HepG2 (cell line): ENCODE measurements around the gene ROMO1. TPM values are rescaled to one million over a fixed set of nuclear protein-coding genes. Genes with fewer than 3 reads are reported as not detected.

Experiments used
- BCL6 ChIP-seq: IDR thresholded peaks from 2 replicates; pipeline ENCODE4 v1.6.1; 2016; ENCODE audit warnings: missing genetic modification reagents, missing compliant biosample characterization
- CBX5 ChIP-seq: sonication (generic); formaldehyde crosslinking; IDR thresholded peaks from 2 replicates; pipeline ENCODE4 v1.4.0; 2020; ENCODE audit warnings: missing genetic modification reagents, borderline replicate concordance
- EHMT2 ChIP-seq: fragments of 200-600 bp; sonication (generic); IDR thresholded peaks from 2 replicates; pipeline ENCODE4 v1.7.0; 2017; ENCODE audit warnings: antibody characterized with exemption, low read depth, low read length, borderline replicate concordance
- ETS1 ChIP-seq: sonication (generic); formaldehyde crosslinking; IDR thresholded peaks from 2 replicates; pipeline ENCODE4 v1.4.0; 2020; ENCODE audit warnings: missing genetic modification reagents
- FOXA1 ChIP-seq, 2 experiments: fragments of 450-650 bp in 1 of 2; sonication (generic) in 1 of 2; formaldehyde crosslinking in 1 of 2; IDR thresholded peaks; 2 replicates each; pipeline versions ENCODE4 v1.4.0 to v1.6.1; 2016 to 2020; ENCODE audit warnings: missing genetic modification reagents in 1 of 2
- HNF1B ChIP-seq: sonication (generic); formaldehyde crosslinking; IDR thresholded peaks from 2 replicates; pipeline ENCODE4 v1.5.1; 2020; ENCODE audit warnings: mild to moderate bottlenecking, moderate library complexity, missing genetic modification reagents
- HOXA3 ChIP-seq: sonication (generic); formaldehyde crosslinking; IDR thresholded peaks from 2 replicates; pipeline ENCODE4 v1.5.0; 2020; ENCODE audit warnings: missing genetic modification reagents
- NR2C2 ChIP-seq: sonication (generic); formaldehyde crosslinking; IDR thresholded peaks from 2 replicates; pipeline ENCODE4 v1.4.0; 2020; ENCODE audit warnings: missing genetic modification reagents, mild to moderate bottlenecking, moderate library complexity, borderline replicate concordance
- SP4 ChIP-seq: sonication (generic); formaldehyde crosslinking; IDR thresholded peaks from 2 replicates; pipeline ENCODE4 v1.8.1; 2023; ENCODE audit warnings: mild to moderate bottlenecking, missing genetic modification reagents
- TBX3 ChIP-seq: fragments of 450-650 bp; IDR thresholded peaks from 2 replicates; pipeline ENCODE4 v1.6.1; 2017; ENCODE audit warnings: antibody characterized with exemption, mild to moderate bottlenecking, inconsistent platforms, borderline replicate concordance
- TCF7L2 ChIP-seq: IDR thresholded peaks from 2 replicates; pipeline ENCODE4 v1.6.1; 2011; ENCODE audit warnings: mild to moderate bottlenecking, low read depth, low read length, moderate library complexity
- TFE3 ChIP-seq: IDR thresholded peaks from 2 replicates; pipeline ENCODE4 v1.6.1; 2016
- ZBTB1 ChIP-seq: sonication (generic); formaldehyde crosslinking; IDR thresholded peaks from 2 replicates; pipeline ENCODE4 v1.4.0; 2020; ENCODE audit warnings: missing genetic modification reagents, borderline replicate concordance
- ZHX2 ChIP-seq, 2 experiments: sonication (generic) in 1 of 2; formaldehyde crosslinking in 1 of 2; IDR thresholded peaks; 2 replicates each; pipeline versions ENCODE4 v1.6.1 to v1.9.0; 2014 to 2022; ENCODE audit warnings: antibody characterized with exemption in 1 of 2, borderline replicate concordance in 1 of 2, inconsistent platforms in 1 of 2, low read depth in 1 of 2, missing genetic modification reagents in 1 of 2
- ZNF296 ChIP-seq: sonication (generic); formaldehyde crosslinking; conservative IDR thresholded peaks from 2 replicates; pipeline ENCODE4 v1.5.0; 2020; ENCODE audit warnings: mild to moderate bottlenecking, missing genetic modification reagents
- ZNF775 ChIP-seq: sonication (generic); formaldehyde crosslinking; IDR thresholded peaks from 2 replicates; pipeline ENCODE4 v1.4.0; 2020; ENCODE audit warnings: missing genetic modification reagents, mild to moderate bottlenecking, moderate library complexity, borderline replicate concordance
- polyA plus RNA-seq, 8 experiments: library from polyadenylated mRNA; depleted of rRNA in 3 of 8; stranded (reverse) in 7 of 8; unstranded in 1 of 8; fragments of >200 nt; fragmentation: Illumina TruSeq in 4 of 8; extraction: Trizol in 4 of 8; gene quantifications; 2 replicates each; pipeline versions ENCODE4 v1.2.1 to v1.2.3, GENCODE V29; 2011 to 2016; ENCODE audit warnings: low read depth in 4 of 8, missing spikeins in 1 of 8, mixed read lengths in 1 of 8; ENCODE audit not compliant: insufficient read depth in 1 of 8
- total RNA-seq, 5 experiments: library from RNA; depleted of rRNA; stranded (reverse); fragments of >200 nt; fragmentation: Illumina TruSeq; extraction: Trizol; gene quantifications; 2 replicates each; pipeline ENCODE4 v1.2.3, GENCODE V29; 2016; ENCODE audit warnings: low read depth in 1 of 5

ROMO1 gene
- total and polyA plus RNA-seq, 2 of the 13 experiments (the other 11 are each of a cell fraction or from before 2014, with no cell fraction given), result 636 to 755 TPM

GRCh38 chr20:35726842-35727711, 27.9 kb downstream of the ROMO1 start (continued):
- TF ChIP-seq CBX5 (CRISPR knock-in tag) (no peak), NR2C2 (CRISPR knock-in tag) (no peak), ZNF775 (CRISPR knock-in tag) (no peak), BCL6 (CRISPR knock-in tag) (no peak), FOXA1 (IDR thresholded peaks at IDR 0.05) (no peak), FOXA1 (CRISPR knock-in tag; IDR thresholded peaks at IDR 0.05) (no peak), TBX3 (no peak), TCF7L2 (no peak), TFE3 (no peak), ETS1 (CRISPR knock-in tag) (no peak), ZBTB1 (CRISPR knock-in tag) (no peak), SP4 (CRISPR knock-in tag) (0 out of 2 replicates have a peak, but pooled peaks have one; percentile 39), HOXA3 (no peak), ZNF296 (CRISPR knock-in tag) (no peak), ZHX2 (IDR thresholded peaks at IDR 0.05; ENCODE audit: low read depth) (no peak), ZHX2 (CRISPR knock-in tag; IDR thresholded peaks at IDR 0.05; ENCODE audit: borderline replicate concordance) (no peak), EHMT2 (no peak), HNF1B (no peak)
